Thymus (tissue), 11 donors: Measurements from ENCODE around the gene BAG3. TPM values are rescaled to one million over a fixed set of nuclear protein-coding genes. Genes with fewer than 3 reads are reported as not detected.

ENCODE experiments used
- DNase-seq, 9 donors: peaks; one replicate each; pipeline ENCODE4 v3.0.0-alpha.2; 2013; ENCODE audit warnings: low spot score in 9 of 9, low read depth in 6 of 9, missing footprints in 1 of 9
- H3K27ac ChIP-seq, 2 donors: one replicate each; pipeline ENCODE4 v1.5.1; 2013; ENCODE audit warnings: control low read depth in 1 of 2, low read depth in 1 of 2, low read length in 1 of 2, mild to moderate bottlenecking in 1 of 2, moderate library complexity in 1 of 2
- H3K27me3 ChIP-seq, 2 donors: one replicate each; pipeline ENCODE4 v1.5.1; 2013; ENCODE audit warnings: low read length in 1 of 2; ENCODE audit not compliant: control insufficient read depth in 2 of 2, insufficient read depth in 1 of 2
- H3K36me3 ChIP-seq, 2 donors: one replicate each; pipeline ENCODE4 v1.5.1; 2013; ENCODE audit warnings: low read length in 1 of 2, mild to moderate bottlenecking in 1 of 2, moderate library complexity in 1 of 2; ENCODE audit not compliant: control insufficient read depth in 2 of 2, insufficient read depth in 2 of 2
- H3K4me1 ChIP-seq, 2 donors: one replicate each; pipeline ENCODE4 v1.5.1; 2013; ENCODE audit warnings: low read length in 2 of 2; ENCODE audit not compliant: control insufficient read depth in 2 of 2, insufficient read depth in 2 of 2
- H3K4me3 ChIP-seq, 2 donors: one replicate each; pipeline ENCODE4 v1.5.1; 2013; ENCODE audit warnings: low read length in 2 of 2, control low read depth in 1 of 2, mild to moderate bottlenecking in 1 of 2
- H3K9me3 ChIP-seq, 2 donors: one replicate each; pipeline ENCODE4 v1.5.1; 2013; ENCODE audit warnings: low read length in 1 of 2, mild to moderate bottlenecking in 1 of 2; ENCODE audit not compliant: control insufficient read depth in 2 of 2, insufficient read depth in 1 of 2
- WGBS: extraction: QIAGEN DNeasy Blood & Tissue Kit; methylation state at CpG from one replicate; pipeline ENCODE4 v1.1.7; 2013; 5-methylcytosine and 5-hydroxymethylcytosine counted together
- polyA plus RNA-seq: library from polyadenylated mRNA; stranded (reverse); fragments of 200-250 nt; gene quantifications from one replicate; pipeline ENCODE4 v1.2.3, GENCODE V29; 2013
- total RNA-seq: library from RNA; stranded (reverse); fragments of 120-200 nt; gene quantifications from one replicate; pipeline ENCODE4 v1.2.4, GENCODE V29; 2013
- donor health status: healthy.

BAG3 gene
- total and polyA plus RNA-seq, 2 donors: 1.7 to 12.6 TPM

- DNase-seq: no peak
- no peak overlapping the region for H3K27ac ChIP-seq
- WGBS: 81% methylated on average over 4 of the region's 4 CpGs
- H3K4me1 ChIP-seq: no peaks in the 10 kb centered on the region
- no peaks in the 10 kb centered on the region for H3K9me3 ChIP-seq
- H3K27me3 ChIP-seq: no peaks in the 10 kb centered on the region
- no peaks in the 10 kb centered on the region for H3K36me3 ChIP-seq
- H3K4me3 ChIP-seq: no peak overlapping the region
These were observed 13.5 kb upstream of the BAG3 start for GRCh38 chr10:119637631-119638030.

- no peak overlapping the region for H3K4me3 ChIP-seq
- no peak overlapping the region for H3K27ac ChIP-seq
- no peak for DNase-seq
- no peaks in the 10 kb centered on the region for H3K9me3 ChIP-seq
- H3K4me1 ChIP-seq: no peaks in the 10 kb centered on the region
- H3K27me3 ChIP-seq: no peaks in the 10 kb centered on the region
- 92% methylated on average over 7 of the region's 7 CpGs for WGBS
- H3K36me3 ChIP-seq: no peaks in the 10 kb centered on the region
These were observed 12.2 kb upstream of the BAG3 start for GRCh38 chr10:119638982-119639381.

- Histone ChIP-seq H3K27ac (no peak overlapping the region), H3K9me3 (peaks cover 0 to 9% of the 10 kb centered on the region in 2 donors), H3K4me1 (no peaks in the 10 kb centered on the region), H3K4me3 (no peak overlapping the region), H3K36me3 (no peaks in the 10 kb centered on the region), H3K27me3 (no peaks in the 10 kb centered on the region)
- 99% methylated on average over 6 of the region's 6 CpGs for WGBS
- no peak for DNase-seq
These were observed 10.8 kb upstream of the BAG3 start for GRCh38 chr10:119640384-119640783.

GRCh38 chr10:119640875-119641526, 10.2 kb upstream of the BAG3 start:
- WGBS: 96% methylated on average over 8 of the region's 8 CpGs
- H3K27ac ChIP-seq: no peak overlapping the region
- no peak overlapping the region for H3K4me3 ChIP-seq
- H3K4me1 ChIP-seq: no peaks in the 10 kb centered on the region
- H3K27me3 ChIP-seq: no peaks in the 10 kb centered on the region
- no peak for DNase-seq
- H3K9me3 ChIP-seq: peaks cover 0 to 10% of the 10 kb centered on the region in 2 donors
- H3K36me3 ChIP-seq: no peaks in the 10 kb centered on the region

GRCh38 chr10:119642556-119643111, 8.5 kb upstream of the BAG3 start:
- H3K27ac ChIP-seq: no peak overlapping the region
- no peak for DNase-seq
- no peaks in the 10 kb centered on the region for H3K36me3 ChIP-seq
- WGBS: 65% methylated on average over 2 of the region's 2 CpGs
- no peaks in the 10 kb centered on the region for H3K27me3 ChIP-seq
- H3K9me3 ChIP-seq: peaks cover 0 to 10% of the 10 kb centered on the region in 2 donors
- no peak overlapping the region for H3K4me3 ChIP-seq
- H3K4me1 ChIP-seq: no peaks in the 10 kb centered on the region

- 90% methylated on average over 15 of the region's 15 CpGs for WGBS
- Histone ChIP-seq H3K36me3 (no peaks in the 10 kb centered on the region), H3K27ac (no peak overlapping the region), H3K27me3 (no peaks in the 10 kb centered on the region), H3K4me1 (no peaks in the 10 kb centered on the region), H3K4me3 (no peak overlapping the region), H3K9me3 (peaks cover 0 to 10% of the 10 kb centered on the region in 2 donors)
- DNase-seq: no peak
These were observed 7.6 kb upstream of the BAG3 start for GRCh38 chr10:119643306-119644204.

GRCh38 chr10:119644205-119644814, 6.9 kb upstream of the BAG3 start:
- Histone ChIP-seq H3K36me3 (no peaks in the 10 kb centered on the region), H3K4me1 (no peaks in the 10 kb centered on the region), H3K9me3 (peaks cover 0 to 10% of the 10 kb centered on the region in 2 donors), H3K27ac (no peak overlapping the region), H3K27me3 (no peaks in the 10 kb centered on the region), H3K4me3 (no peak overlapping the region)
- WGBS: 83% methylated on average over 15 of the region's 15 CpGs
- DNase-seq: no peak

- Histone ChIP-seq H3K9me3 (peaks cover 0 to 10% of the 10 kb centered on the region in 2 donors), H3K36me3 (no peaks in the 10 kb centered on the region), H3K4me3 (no peak overlapping the region), H3K4me1 (no peaks in the 10 kb centered on the region), H3K27ac (no peak overlapping the region), H3K27me3 (no peaks in the 10 kb centered on the region)
- 98% methylated on average over 3 of the region's 3 CpGs for WGBS
- no peak for DNase-seq
These were observed 6.2 kb upstream of the BAG3 start for GRCh38 chr10:119644994-119645393.

- DNase-seq: no peak
- peaks cover 8 to 18% of the 10 kb centered on the region in 2 donors for H3K4me1 ChIP-seq
- H3K27ac ChIP-seq: no peak overlapping the region
- no peaks in the 10 kb centered on the region for H3K36me3 ChIP-seq
- WGBS: 98% methylated on average over 1 of the region's 1 CpG
- H3K27me3 ChIP-seq: peaks cover 2 to 11% of the 10 kb centered on the region in 2 donors
- no peak overlapping the region for H3K4me3 ChIP-seq
- peaks cover 0 to 4% of the 10 kb centered on the region in 2 donors for H3K9me3 ChIP-seq
These were observed 1.1 kb upstream of the BAG3 start for GRCh38 chr10:119650062-119650461.
